ENCODE data around the gene CD2.

CD2 gene

GRCh38 chr1:116764466-116764898, 10.3 kb downstream of the CD2 start:
- no peak for TF ChIP-seq CTCF (IDR thresholded peaks at IDR 0.05; ENCODE audit: insufficient read depth, low read depth, low read length, missing control alignments)
- peak; percentile 89 for DNase-seq (ENCODE audit: low read depth)

GRCh38 chr1:116764906-116765862, 11.0 kb downstream of the CD2 start:
- no peak for TF ChIP-seq CTCF (IDR thresholded peaks at IDR 0.05; ENCODE audit: insufficient read depth, low read depth, low read length, missing control alignments)
- no peak overlapping the region for H3K4me3 ChIP-seq (ENCODE audit: low read depth, low read length)

More at GRCh38 chr1:116764466-116764898, 10.3 kb downstream of the CD2 start:
- peak overlapping the region; percentile 16; the same call in 1 of the 2 replicates for H3K4me3 ChIP-seq (ENCODE audit: low read depth, low read length)

GRCh38 chr1:116765962-116766361, 11.7 kb downstream of the CD2 start:
- DNase-seq (ENCODE audit: low read depth): no peak
- H3K4me3 ChIP-seq (ENCODE audit: low read depth, low read length): no peak overlapping the region
- TF ChIP-seq CTCF (IDR thresholded peaks at IDR 0.05; ENCODE audit: insufficient read depth, low read depth, low read length, missing control alignments): no peak

More at GRCh38 chr1:116764906-116765862, 11.0 kb downstream of the CD2 start:
- no peak for DNase-seq (ENCODE audit: low read depth)

GRCh38 chr1:116766616-116767469, 12.6 kb downstream of the CD2 start:
- no peak overlapping the region for H3K4me3 ChIP-seq (ENCODE audit: low read depth, low read length)
- DNase-seq (ENCODE audit: low read depth): no peak
- TF ChIP-seq CTCF (IDR thresholded peaks at IDR 0.05; ENCODE audit: insufficient read depth, low read depth, low read length, missing control alignments): no peak

GRCh38 chr1:116767782-116768382, 13.7 kb downstream of the CD2 start:
- DNase-seq (ENCODE audit: low read depth): no peak
- no peak for TF ChIP-seq CTCF (IDR thresholded peaks at IDR 0.05; ENCODE audit: insufficient read depth, low read depth, low read length, missing control alignments)
- H3K4me3 ChIP-seq (ENCODE audit: low read depth, low read length): no peak overlapping the region

- TF ChIP-seq CTCF (IDR thresholded peaks at IDR 0.05; ENCODE audit: insufficient read depth, low read depth, low read length, missing control alignments): no peak
- no peak overlapping the region for H3K4me3 ChIP-seq (ENCODE audit: low read depth, low read length)
- no peak for DNase-seq (ENCODE audit: low read depth)
These were observed 14.3 kb downstream of the CD2 start for GRCh38 chr1:116768416-116769103.

All from GM12865 (cell line).